ES-I3 (cell line): ENCODE measurements around the gene ITGA5.

ENCODE experiments used
- H3K36me3 ChIP-seq: 2 replicates; pipeline ENCODE4 v1.6.1; 2013; ENCODE audit warnings: mild to moderate bottlenecking, low read length, control low read depth, moderate library complexity; ENCODE audit not compliant: insufficient read depth
- H3K4me1 ChIP-seq: 2 replicates; pipeline ENCODE4 v1.6.1; 2013; ENCODE audit warnings: mild to moderate bottlenecking, control low read depth, low read length; ENCODE audit not compliant: insufficient read depth
- H3K9ac ChIP-seq: 2 replicates; pipeline ENCODE4 v1.6.1; 2013; ENCODE audit warnings: low read depth, mild to moderate bottlenecking, low read length, moderate library complexity
- H3K9me3 ChIP-seq: 2 replicates; pipeline ENCODE4 v1.6.1; 2013; ENCODE audit warnings: mild to moderate bottlenecking, low read length, moderate library complexity; ENCODE audit not compliant: control insufficient read depth, insufficient read depth

ITGA5 gene

DNA sequence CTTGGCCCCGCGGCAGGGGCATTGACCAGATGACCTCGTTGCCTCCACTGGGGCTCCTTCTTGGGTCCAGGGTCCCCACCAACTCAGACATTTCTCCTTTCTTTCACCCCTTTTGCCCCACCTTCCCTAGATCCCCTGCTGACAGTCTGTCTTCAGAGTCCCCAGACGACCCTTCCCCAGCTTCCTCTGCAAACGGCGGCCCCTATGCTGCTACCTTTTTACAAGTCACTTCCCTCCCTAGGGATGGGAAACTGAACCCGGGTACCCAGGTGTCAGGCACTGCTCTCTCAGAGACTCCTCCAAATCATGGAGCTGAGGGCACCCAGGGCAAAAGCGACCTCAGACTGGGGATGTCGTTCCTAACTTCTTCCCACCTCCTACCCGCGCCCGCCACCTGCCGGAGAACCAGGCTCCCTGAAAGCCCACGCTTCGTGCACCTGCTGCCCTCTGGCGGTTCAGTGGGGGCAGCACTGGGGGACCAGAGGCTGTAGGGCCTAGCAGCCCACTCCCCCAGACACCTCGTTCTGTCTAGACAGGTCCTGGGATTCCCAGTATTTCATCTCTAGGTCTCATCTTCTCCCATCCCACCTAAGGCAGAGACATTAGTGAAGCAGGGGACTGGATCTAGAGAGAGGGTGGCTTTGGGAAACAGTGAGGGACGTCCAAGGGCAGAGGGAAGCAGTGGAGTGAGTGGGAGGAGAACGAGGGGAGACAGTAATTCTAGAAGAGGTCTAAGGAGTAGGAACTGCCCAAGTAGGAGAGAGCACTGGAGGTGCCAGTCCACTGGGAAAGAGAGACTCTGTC is 39.5 kb downstream of the ITGA5 start:
- peaks cover 4% of the 10 kb centered on the region; the same call in 1 of the 2 replicates for H3K4me1 ChIP-seq
- peak overlapping the region; percentile 42; the same call in 1 of the 2 replicates for H3K9ac ChIP-seq
- no peaks in the 10 kb centered on the region for H3K36me3 ChIP-seq
- H3K9me3 ChIP-seq, result no peaks in the 10 kb centered on the region

DNA sequence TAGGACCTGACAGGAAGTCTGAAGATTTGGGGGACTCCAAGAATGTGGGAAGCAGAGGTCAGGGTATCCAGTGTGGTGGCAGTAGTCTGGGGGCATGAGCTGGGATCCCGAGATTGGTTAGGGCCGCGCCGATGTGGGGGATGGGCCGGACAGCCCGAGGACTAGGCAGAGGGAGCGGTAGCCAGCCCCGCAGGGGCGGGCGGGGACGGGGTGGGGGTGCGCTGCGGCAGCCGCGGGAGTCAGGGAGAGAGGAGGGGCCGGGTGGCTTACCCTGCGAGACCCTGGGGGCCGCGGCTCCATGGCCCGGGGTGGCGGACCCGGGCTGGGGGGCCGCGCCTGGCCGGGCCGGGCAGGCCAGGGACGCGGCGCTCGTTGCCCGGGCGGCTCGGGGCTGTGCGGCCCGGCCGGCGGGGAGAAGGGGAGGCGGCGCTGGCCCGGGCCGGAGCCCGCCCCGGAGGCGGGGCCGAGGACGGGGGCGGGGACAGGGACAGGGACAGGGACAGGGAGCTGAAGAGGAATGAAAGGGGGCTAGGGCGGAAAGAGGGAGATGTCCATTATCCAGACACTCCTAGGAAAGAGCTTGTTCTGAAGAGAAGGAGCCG is 40.2 kb downstream of the ITGA5 start:
- H3K36me3 ChIP-seq, result no peaks in the 10 kb centered on the region
- H3K9me3 ChIP-seq, result no peaks in the 10 kb centered on the region
- peak overlapping the region; percentile 43; the same call in 1 of the 2 replicates for H3K9ac ChIP-seq
- H3K4me1 ChIP-seq, result no peaks in the 10 kb centered on the region; the same call in 1 of the 2 replicates

DNA sequence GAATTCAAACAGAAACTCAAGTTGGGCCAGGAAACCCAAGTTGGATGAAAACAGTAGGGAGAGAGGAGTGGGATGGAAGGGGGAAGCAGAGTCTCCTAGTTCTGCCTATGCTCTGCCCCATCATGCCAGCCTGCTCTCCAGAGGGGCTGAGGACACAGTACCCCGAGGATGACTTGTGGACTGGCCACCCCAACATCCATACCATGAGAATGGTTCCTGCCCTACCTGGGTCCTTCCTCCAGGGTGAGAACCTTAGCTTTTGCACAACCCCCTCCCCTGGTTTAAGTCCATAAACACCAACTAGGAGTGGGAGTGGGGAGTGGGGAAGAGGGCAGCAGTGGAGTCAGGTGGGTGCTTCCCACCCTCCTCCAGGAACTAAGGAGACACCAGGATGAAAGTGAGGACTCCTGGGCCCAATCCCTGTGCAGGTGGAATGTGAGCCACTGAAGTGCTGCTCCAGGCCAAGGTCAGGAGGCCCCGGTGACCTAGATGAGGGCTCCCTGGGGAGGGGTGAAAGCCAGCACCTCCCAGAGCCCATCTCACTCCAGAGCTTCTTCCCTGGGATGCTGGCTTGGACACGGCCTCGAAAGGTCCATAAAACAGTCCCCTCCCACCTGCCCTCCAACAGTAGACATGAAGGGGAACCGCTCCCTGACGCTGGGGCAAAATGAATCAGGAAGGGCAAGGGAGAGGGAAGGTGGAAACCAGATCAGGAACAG is 41.1 kb downstream of the ITGA5 start:
- no peak overlapping the region for H3K9ac ChIP-seq
- H3K36me3 ChIP-seq, result no peaks in the 10 kb centered on the region
- H3K4me1 ChIP-seq, result no peaks in the 10 kb centered on the region; the same call in 1 of the 2 replicates
- no peaks in the 10 kb centered on the region for H3K9me3 ChIP-seq

DNA sequence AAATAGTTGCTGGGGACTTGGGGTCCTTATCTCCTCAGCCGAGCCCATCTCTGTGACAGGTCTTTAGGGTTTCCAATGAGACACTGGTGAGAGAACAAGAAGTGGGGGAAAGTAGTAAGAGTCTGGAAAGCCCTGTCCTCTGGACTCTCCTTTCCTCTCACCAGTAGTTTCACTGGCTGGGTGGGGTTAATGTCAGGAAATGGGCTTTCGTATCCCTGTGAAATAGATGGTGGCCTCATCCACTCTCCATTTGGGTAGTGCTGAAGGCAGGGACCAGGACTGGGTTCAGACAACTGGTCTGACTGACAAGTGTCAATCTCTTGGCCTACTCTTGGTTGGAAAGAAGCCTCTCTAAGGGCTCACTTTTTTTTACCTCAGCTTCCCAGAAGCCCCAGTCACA is 42.1 kb downstream of the ITGA5 start:
- Histone ChIP-seq H3K9me3 (no peaks in the 10 kb centered on the region), H3K4me1 (no peaks in the 10 kb centered on the region; the same call in 1 of the 2 replicates), H3K9ac (no peak overlapping the region), H3K36me3 (no peaks in the 10 kb centered on the region)

DNA sequence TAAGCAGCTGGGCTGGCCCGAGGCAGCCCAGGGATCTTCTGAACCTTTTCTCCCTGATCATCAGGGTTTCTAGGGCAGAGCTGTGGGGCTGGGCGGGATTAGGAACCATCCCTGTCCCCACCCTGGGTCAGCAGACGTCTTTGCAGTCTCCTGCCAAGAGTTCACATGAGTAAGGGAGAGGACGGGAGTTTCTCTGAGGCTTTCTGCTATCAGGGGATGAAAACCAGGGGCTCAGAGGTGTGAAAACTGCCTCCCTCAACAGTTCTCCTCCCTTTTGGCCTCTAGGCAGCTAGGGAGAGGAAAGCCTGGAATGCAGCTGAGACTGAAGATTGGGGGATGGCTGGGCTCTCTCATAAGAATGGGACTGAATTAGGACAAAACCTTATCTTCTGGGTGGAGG is 42.5 kb downstream of the ITGA5 start:
- Histone ChIP-seq H3K9ac (no peak overlapping the region), H3K4me1 (no peaks in the 10 kb centered on the region; the same call in 1 of the 2 replicates), H3K36me3 (no peaks in the 10 kb centered on the region), H3K9me3 (no peaks in the 10 kb centered on the region)

DNA sequence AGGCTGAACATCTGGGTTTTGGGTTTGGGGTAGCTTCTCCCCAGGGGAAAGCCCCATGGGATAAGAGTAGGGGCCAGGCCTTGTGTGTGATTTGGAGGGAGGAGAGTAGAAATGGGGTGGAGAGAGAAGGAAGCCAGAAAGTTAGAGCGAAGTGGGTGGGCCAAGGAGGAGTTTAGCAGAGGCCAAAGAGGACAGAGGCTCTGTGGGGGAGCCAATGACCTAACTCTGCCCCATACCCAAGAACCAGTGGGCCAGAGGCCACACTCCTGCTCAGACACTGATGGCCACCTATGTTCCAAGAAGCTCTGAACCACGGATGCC is 43.8 kb downstream of the ITGA5 start:
- H3K36me3 ChIP-seq, result no peaks in the 10 kb centered on the region
- H3K9me3 ChIP-seq, result no peaks in the 10 kb centered on the region
- H3K9ac ChIP-seq, result no peak overlapping the region
- no peaks in the 10 kb centered on the region; the same call in 1 of the 2 replicates for H3K4me1 ChIP-seq

DNA sequence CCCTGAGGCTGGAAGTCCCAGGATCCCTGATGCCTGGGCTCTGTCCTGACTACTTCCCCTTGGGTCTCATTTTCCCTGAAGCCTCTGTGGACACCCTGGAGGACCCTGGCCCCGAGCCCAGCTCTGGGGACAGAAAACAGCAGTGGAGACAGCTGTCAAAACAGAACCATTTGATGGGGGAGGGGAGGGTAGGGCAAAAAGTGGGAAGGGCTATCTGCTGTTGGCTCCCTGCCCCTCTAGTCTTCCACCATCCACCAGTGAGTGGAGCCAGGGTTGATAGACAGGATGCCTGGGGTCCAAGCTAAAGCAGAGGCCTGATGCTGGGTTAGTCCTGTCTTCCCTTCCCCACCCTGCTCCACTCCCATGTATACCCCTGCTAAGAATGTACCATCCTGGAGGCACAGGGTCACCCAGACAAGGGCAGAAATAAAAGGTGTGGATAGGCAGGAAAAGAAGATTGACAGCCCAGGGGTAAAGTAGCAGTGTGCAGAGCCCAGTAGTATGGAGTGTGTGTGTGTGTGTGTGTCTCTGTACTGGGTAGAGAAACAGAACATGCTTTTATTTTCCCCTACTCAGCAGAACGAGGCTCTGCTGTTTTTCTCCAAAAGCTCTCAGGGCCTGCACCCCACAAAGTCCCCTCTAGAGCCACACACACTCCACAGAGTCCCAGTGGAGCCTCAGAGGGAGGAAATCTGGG is 44.4 kb downstream of the ITGA5 start:
- no peaks in the 10 kb centered on the region; the same call in 1 of the 2 replicates for H3K4me1 ChIP-seq
- H3K9ac ChIP-seq, result no peak overlapping the region
- H3K9me3 ChIP-seq, result no peaks in the 10 kb centered on the region
- no peaks in the 10 kb centered on the region for H3K36me3 ChIP-seq

DNA sequence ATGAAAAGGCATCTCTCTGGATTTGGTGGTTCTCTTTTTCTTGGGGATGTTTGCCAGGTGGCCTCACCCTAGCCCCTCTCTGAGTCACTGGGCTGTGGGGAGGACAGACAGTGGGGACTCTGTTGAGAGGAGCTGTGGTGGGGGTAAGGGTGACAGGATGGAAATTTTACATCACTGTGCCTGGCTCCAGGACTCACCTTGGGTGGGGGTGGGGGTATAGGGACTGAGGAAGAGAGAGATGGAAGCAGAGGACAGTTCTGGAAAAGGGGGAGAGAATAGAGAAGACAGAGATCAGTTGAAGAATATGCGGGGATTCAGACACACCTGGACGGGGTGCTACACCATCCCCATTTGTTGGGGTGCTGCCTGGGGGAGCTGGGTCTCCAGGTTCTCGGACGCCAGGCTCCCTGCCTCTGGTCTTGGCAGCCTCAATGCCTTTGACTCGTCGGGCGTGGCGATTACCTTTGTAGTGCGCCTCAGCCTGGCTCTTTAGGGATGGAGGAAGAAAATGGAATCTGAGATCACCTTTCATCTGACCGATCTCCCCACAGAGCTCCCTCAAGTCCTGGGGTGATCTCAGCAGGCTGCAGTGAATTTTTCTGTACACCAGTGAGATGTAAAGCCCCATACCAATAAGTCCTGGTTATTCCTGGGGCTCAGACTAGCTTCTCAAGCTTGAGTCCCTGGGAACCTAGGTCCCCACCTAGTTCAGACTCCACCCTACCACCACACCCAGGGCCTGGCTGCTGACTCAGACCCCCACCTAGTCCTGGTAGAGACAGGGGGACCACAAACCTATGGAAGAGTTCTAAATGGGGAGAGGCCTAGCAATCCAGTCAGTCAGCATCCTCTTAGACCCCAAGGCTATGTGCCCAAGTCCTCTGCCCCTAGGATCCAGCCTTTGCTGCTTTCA is 45.2 kb downstream of the ITGA5 start:
- Histone ChIP-seq H3K9ac (no peak overlapping the region), H3K9me3 (no peaks in the 10 kb centered on the region), H3K36me3 (no peaks in the 10 kb centered on the region), H3K4me1 (no peaks in the 10 kb centered on the region; the same call in 1 of the 2 replicates)

DNA sequence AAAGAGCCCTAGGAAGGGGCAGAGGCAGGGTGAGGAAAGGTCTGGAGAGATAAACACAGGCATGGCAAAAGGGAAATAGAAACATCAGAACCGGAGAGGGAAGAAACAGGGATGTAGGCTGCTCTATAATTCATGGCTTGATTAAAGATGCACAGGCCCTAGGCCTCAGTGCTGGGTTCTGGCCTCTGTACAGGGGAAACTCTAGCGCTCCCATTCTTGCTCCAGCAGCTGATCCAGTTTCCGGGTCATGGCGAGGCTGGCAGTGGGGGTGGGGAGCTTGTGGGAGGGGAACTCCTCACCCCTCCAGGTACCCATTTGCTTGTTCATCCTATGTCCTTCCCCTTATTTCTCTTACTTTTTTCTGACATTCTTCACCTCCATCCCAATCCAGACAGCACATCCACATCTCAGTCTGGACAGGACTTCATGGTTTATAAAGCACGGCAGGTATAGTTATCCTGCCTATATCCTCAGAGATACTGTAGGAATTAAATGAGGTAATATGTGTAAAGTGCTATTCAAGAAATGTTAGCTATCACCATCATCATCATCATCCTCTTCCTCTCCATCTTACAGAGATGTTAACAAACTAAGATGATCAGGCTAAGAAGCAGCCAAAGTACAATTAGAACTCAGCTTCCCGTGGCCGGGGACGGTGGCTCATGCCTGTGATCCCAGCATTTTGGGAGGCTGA is 46.8 kb downstream of the ITGA5 start:
- H3K9me3 ChIP-seq, result no peaks in the 10 kb centered on the region
- peaks cover 7% of the 10 kb centered on the region; the same call in 1 of the 2 replicates for H3K4me1 ChIP-seq
- H3K9ac ChIP-seq, result no peak overlapping the region
- no peaks in the 10 kb centered on the region for H3K36me3 ChIP-seq

DNA sequence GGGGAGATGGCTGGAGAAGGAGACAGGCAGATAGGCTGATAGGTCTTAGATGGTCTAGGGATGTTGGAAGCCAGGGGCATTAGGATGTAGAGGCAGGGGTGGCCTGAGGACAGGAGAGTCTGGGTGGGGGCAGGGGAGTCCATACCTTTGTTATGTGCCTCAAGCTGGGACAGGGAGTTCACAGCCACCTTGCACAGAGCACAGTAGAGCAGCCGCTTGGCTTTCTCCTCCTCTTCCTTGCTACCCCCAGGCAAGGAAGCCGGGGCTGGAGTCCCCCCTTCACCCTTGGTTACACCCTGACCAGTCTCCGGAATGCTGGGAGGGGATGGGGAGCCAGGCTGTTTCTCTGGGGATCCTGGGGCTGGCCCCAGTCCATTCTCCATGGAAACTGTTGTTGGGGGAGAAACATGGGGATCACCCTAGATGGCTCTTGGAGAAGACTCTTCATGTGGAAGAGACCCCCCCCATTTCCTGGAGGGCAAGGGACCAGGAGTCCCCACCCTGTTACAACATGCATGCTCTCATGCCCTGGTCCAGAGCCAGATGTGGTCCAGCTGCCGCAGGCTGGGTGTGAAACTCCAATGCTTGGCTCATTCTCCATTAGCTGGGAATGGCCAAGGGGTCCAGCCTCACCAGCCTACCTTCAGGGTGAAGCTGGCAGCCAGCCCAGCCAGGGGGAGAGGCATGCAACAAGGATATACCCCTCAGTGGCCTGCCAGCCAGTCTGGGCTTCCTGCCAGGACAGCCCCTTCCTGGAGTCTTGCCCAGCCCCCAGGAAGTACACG is 47.5 kb downstream of the ITGA5 start:
- peaks cover 7% of the 10 kb centered on the region; the same call in 1 of the 2 replicates for H3K4me1 ChIP-seq
- H3K36me3 ChIP-seq, result no peaks in the 10 kb centered on the region
- no peaks in the 10 kb centered on the region for H3K9me3 ChIP-seq
- no peak overlapping the region for H3K9ac ChIP-seq

DNA sequence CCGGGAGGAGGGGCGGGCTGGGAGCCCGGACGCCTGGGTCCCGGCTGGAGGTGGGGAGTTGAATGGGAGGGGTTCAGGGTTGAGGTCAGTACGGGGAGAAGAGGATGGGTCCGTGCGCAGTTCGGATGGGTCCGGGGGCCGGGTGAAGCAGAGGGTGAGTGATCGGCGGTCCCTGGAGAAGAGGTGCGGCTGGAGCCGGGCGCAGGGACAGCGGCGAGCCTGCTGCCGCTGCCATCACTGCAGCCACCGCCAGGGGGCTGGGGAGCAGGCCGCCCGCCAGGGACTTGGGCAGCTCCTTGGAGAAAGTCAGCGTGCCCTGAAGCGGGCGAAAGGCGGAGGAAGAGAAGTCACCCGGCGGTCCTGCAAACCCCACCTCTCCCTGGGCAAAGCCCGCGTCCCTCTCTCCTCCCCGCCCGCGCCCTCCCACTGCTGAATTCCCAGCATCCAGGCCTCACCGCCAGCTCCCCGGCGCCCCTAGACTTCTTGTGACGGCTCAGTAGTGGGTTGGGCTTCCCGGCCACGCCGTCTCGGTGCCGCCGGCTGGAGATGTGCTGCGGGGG is 48.8 kb downstream of the ITGA5 start:
- Histone ChIP-seq H3K4me1 (peaks cover 7% of the 10 kb centered on the region; the same call in 1 of the 2 replicates), H3K9me3 (no peaks in the 10 kb centered on the region), H3K36me3 (no peaks in the 10 kb centered on the region), H3K9ac (peak overlapping the region; percentile 49; the same call in 1 of the 2 replicates)

DNA sequence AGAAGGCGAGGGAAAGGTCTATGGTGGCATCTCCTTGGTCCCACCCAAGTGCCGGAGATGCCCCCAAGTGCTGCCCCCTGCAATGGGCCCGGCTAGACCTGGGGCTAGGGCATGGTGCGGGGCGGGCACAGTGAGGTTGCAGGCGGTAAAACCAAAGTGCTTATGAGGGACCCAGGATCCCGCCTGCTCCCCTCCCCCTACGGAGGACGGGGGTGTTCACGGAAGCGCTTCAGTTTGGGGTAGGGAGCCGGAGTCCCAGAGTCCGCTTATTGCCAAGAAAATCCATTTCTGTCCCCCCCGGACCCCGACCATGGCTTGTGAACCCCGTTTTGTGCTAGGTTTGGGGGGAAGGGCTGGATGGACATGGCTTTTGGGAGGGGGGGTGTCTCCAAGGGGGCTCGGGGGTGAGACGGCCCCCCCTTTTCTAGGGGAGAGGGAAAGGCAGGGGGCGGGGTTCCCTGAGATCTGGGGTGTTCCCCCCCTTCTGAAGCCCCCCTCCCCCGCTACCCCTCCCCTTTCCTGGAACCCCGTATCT is 49.4 kb downstream of the ITGA5 start:
- peaks cover 7% of the 10 kb centered on the region; the same call in 1 of the 2 replicates for H3K4me1 ChIP-seq
- H3K9ac ChIP-seq, result peak overlapping the region; percentile 26; the same call in 1 of the 2 replicates
- no peaks in the 10 kb centered on the region for H3K9me3 ChIP-seq
- H3K36me3 ChIP-seq, result no peaks in the 10 kb centered on the region
